Measurements from ENCODE around the gene PGLYRP1.

PGLYRP1 gene

GRCh38 chr19:46019270-46019669 is 3.6 kb downstream of the PGLYRP1 start:
- Histone ChIP-seq H3K23ac (ENCODE audit: low read length) (no peak overlapping the region), H2BK15ac (replicated peaks; ENCODE audit: low read depth) (no peak overlapping the region), H3K36me3 (ENCODE audit: control insufficient read depth, insufficient read depth, low read length) (no peaks in the 10 kb centered on the region), H3K4me1 (ENCODE audit: control insufficient read depth, low read depth, low read length) (peaks cover 6% of the 10 kb centered on the region), H4K8ac (ENCODE audit: low read depth, low read length) (no peak overlapping the region), H3K27me3 (ENCODE audit: insufficient read depth, low read length, poor library complexity) (peaks cover 7% of the 10 kb centered on the region), H3K9ac (ENCODE audit: low read length) (no peak overlapping the region), H3K56ac (ENCODE audit: low read length) (no peak overlapping the region), H2BK120ac (ENCODE audit: low read depth, low read length) (no peak overlapping the region), H3K79me1 (ENCODE audit: low read length) (no peaks in the 10 kb centered on the region), H2AK5ac (ENCODE audit: low read length) (no peak overlapping the region), H4K5ac (ENCODE audit: low read length) (no peak overlapping the region), H3K27ac (ENCODE audit: low read depth, low read length) (no peak overlapping the region), H3K4me2 (ENCODE audit: low read length) (no peak overlapping the region), H3K4ac (ENCODE audit: low read depth, low read length) (no peak overlapping the region), H3K18ac (ENCODE audit: low read length) (no peak overlapping the region), H3K79me2 (ENCODE audit: control insufficient read depth, insufficient read depth, low read length) (no peaks in the 10 kb centered on the region), H2BK5ac (ENCODE audit: low read length) (no peak overlapping the region), H3K4me3 (ENCODE audit: low read length) (no peak overlapping the region)
- no peak for DNase-seq
- no CpG with 5 or more reads among the region's 13 CpGs for WGBS (ENCODE audit: extremely low coverage, insufficient coverage, low lambda C conversion rate)

DNA sequence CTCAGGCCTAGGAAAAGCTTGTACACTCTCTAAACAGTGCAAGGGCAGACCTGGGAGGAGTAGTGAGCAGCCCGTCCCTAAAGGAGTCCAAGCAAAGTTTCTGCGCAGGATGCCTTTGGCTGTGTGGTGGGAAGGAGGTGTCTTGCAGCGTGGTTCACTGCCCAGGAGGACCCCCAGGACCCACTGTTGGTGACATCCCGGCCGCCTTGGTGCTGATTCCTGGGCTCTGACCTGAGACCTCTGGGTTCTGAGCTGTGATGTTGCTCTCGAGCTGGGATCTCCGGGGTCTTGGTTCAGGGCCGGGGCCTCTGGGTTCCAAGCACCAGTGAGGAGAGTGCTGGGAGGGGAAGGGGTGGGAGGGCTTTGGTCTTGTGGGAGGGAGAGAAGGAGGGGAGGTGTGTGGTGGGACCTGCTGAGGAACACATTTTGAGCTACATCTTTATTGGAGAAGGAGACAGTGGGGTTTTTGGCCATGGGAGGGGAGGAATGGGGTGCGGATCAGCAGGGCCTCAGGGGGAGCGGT is 4.1 kb downstream of the PGLYRP1 start:
- H4K5ac ChIP-seq (ENCODE audit: low read length): no peak overlapping the region
- no peak overlapping the region for H3K18ac ChIP-seq (ENCODE audit: low read length)
- H3K4me1 ChIP-seq (ENCODE audit: control insufficient read depth, low read depth, low read length): peaks cover 6% of the 10 kb centered on the region
- H3K4ac ChIP-seq (ENCODE audit: low read depth, low read length): no peak overlapping the region
- H3K27ac ChIP-seq (ENCODE audit: low read depth, low read length): no peak overlapping the region
- H3K23ac ChIP-seq (ENCODE audit: low read length): no peak overlapping the region
- H3K4me2 ChIP-seq (ENCODE audit: low read length): no peak overlapping the region
- H3K9ac ChIP-seq (ENCODE audit: low read length): no peak overlapping the region
- H3K27me3 ChIP-seq (ENCODE audit: insufficient read depth, low read length, poor library complexity): peaks cover 7% of the 10 kb centered on the region
- H3K79me1 ChIP-seq (ENCODE audit: low read length): no peaks in the 10 kb centered on the region
- no CpG with 5 or more reads among the region's 10 CpGs for WGBS (ENCODE audit: extremely low coverage, insufficient coverage, low lambda C conversion rate)
- H2BK15ac ChIP-seq (replicated peaks; ENCODE audit: low read depth): no peak overlapping the region
- no peak overlapping the region for H3K4me3 ChIP-seq (ENCODE audit: low read length)
- no peaks in the 10 kb centered on the region for H3K79me2 ChIP-seq (ENCODE audit: control insufficient read depth, insufficient read depth, low read length)
- H2BK5ac ChIP-seq (ENCODE audit: low read length): no peak overlapping the region
- H2AK5ac ChIP-seq (ENCODE audit: low read length): no peak overlapping the region
- no peak overlapping the region for H4K8ac ChIP-seq (ENCODE audit: low read depth, low read length)
- no peaks in the 10 kb centered on the region for H3K36me3 ChIP-seq (ENCODE audit: control insufficient read depth, insufficient read depth, low read length)
- H2BK120ac ChIP-seq (ENCODE audit: low read depth, low read length): no peak overlapping the region
- DNase-seq: no peak
- H3K56ac ChIP-seq (ENCODE audit: low read length): no peak overlapping the region

- Histone ChIP-seq H3K36me3 (ENCODE audit: control insufficient read depth, insufficient read depth, low read length) (no peaks in the 10 kb centered on the region), H3K79me2 (ENCODE audit: control insufficient read depth, insufficient read depth, low read length) (no peaks in the 10 kb centered on the region), H3K4me1 (ENCODE audit: control insufficient read depth, low read depth, low read length) (peaks cover 6% of the 10 kb centered on the region), H3K79me1 (ENCODE audit: low read length) (no peaks in the 10 kb centered on the region), H3K27ac (ENCODE audit: low read depth, low read length) (no peak overlapping the region), H2BK5ac (ENCODE audit: low read length) (no peak overlapping the region), H2BK120ac (ENCODE audit: low read depth, low read length) (no peak overlapping the region), H3K9ac (ENCODE audit: low read length) (no peak overlapping the region), H3K4me2 (ENCODE audit: low read length) (no peak overlapping the region), H3K4me3 (ENCODE audit: low read length) (no peak overlapping the region), H3K56ac (ENCODE audit: low read length) (no peak overlapping the region), H4K8ac (ENCODE audit: low read depth, low read length) (no peak overlapping the region), H2AK5ac (ENCODE audit: low read length) (no peak overlapping the region), H3K18ac (ENCODE audit: low read length) (no peak overlapping the region), H3K4ac (ENCODE audit: low read depth, low read length) (no peak overlapping the region), H3K23ac (ENCODE audit: low read length) (no peak overlapping the region), H4K5ac (ENCODE audit: low read length) (no peak overlapping the region), H3K27me3 (ENCODE audit: insufficient read depth, low read length, poor library complexity) (peaks cover 7% of the 10 kb centered on the region), H2BK15ac (replicated peaks; ENCODE audit: low read depth) (no peak overlapping the region)
- DNase-seq: no peak
- no CpG with 5 or more reads among the region's 15 CpGs for WGBS (ENCODE audit: extremely low coverage, insufficient coverage, low lambda C conversion rate)
Measured at GRCh38 chr19:46017874-46018675, 4.8 kb downstream of the PGLYRP1 start.

DNA sequence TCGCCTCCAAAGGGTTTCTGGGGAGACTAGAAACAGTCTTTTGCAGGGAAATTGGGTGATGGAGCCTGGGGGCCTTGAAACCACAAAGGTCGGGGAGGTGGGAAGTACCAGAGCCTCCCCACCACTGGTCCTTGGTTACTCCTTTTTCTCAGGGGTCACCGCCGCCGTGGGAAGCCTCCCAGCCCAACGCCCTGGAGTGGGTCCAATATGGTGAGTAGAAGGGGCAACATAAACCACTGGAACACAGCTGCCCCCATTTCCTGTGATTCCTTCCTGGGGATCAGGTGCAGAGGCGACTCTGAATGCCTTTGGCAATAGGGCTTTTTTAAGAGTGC is 5.8 kb downstream of the PGLYRP1 start:
- H3K27ac ChIP-seq (ENCODE audit: low read depth, low read length): no peak overlapping the region
- H3K36me3 ChIP-seq (ENCODE audit: control insufficient read depth, insufficient read depth, low read length): no peaks in the 10 kb centered on the region
- no CpG with 5 or more reads among the region's 7 CpGs for WGBS (ENCODE audit: extremely low coverage, insufficient coverage, low lambda C conversion rate)
- H4K5ac ChIP-seq (ENCODE audit: low read length): no peak overlapping the region
- H3K79me2 ChIP-seq (ENCODE audit: control insufficient read depth, insufficient read depth, low read length): no peaks in the 10 kb centered on the region
- peaks cover 6% of the 10 kb centered on the region for H3K4me1 ChIP-seq (ENCODE audit: control insufficient read depth, low read depth, low read length)
- no peak overlapping the region for H4K8ac ChIP-seq (ENCODE audit: low read depth, low read length)
- H3K9ac ChIP-seq (ENCODE audit: low read length): no peak overlapping the region
- no peak overlapping the region for H3K4me2 ChIP-seq (ENCODE audit: low read length)
- H3K27me3 ChIP-seq (ENCODE audit: insufficient read depth, low read length, poor library complexity): peaks cover 7% of the 10 kb centered on the region
- DNase-seq: no peak
- no peak overlapping the region for H2BK5ac ChIP-seq (ENCODE audit: low read length)
- no peaks in the 10 kb centered on the region for H3K79me1 ChIP-seq (ENCODE audit: low read length)
- H3K4ac ChIP-seq (ENCODE audit: low read depth, low read length): no peak overlapping the region
- no peak overlapping the region for H2BK15ac ChIP-seq (replicated peaks; ENCODE audit: low read depth)
- H2BK120ac ChIP-seq (ENCODE audit: low read depth, low read length): no peak overlapping the region
- H2AK5ac ChIP-seq (ENCODE audit: low read length): no peak overlapping the region
- no peak overlapping the region for H3K4me3 ChIP-seq (ENCODE audit: low read length)
- H3K18ac ChIP-seq (ENCODE audit: low read length): no peak overlapping the region
- H3K23ac ChIP-seq (ENCODE audit: low read length): no peak overlapping the region
- H3K56ac ChIP-seq (ENCODE audit: low read length): no peak overlapping the region

- Histone ChIP-seq H4K5ac (ENCODE audit: low read length) (no peak overlapping the region), H3K27ac (ENCODE audit: low read depth, low read length) (no peak overlapping the region), H3K4ac (ENCODE audit: low read depth, low read length) (no peak overlapping the region), H2BK120ac (ENCODE audit: low read depth, low read length) (no peak overlapping the region), H3K4me1 (ENCODE audit: control insufficient read depth, low read depth, low read length) (peaks cover 6% of the 10 kb centered on the region), H3K79me1 (ENCODE audit: low read length) (no peaks in the 10 kb centered on the region), H3K4me3 (ENCODE audit: low read length) (no peak overlapping the region), H3K36me3 (ENCODE audit: control insufficient read depth, insufficient read depth, low read length) (no peaks in the 10 kb centered on the region), H3K27me3 (ENCODE audit: insufficient read depth, low read length, poor library complexity) (peaks cover 7% of the 10 kb centered on the region), H2AK5ac (ENCODE audit: low read length) (no peak overlapping the region), H3K56ac (ENCODE audit: low read length) (peak overlapping the region; percentile 73), H2BK5ac (ENCODE audit: low read length) (no peak overlapping the region), H3K18ac (ENCODE audit: low read length) (no peak overlapping the region), H3K23ac (ENCODE audit: low read length) (no peak overlapping the region), H3K79me2 (ENCODE audit: control insufficient read depth, insufficient read depth, low read length) (no peaks in the 10 kb centered on the region), H4K8ac (ENCODE audit: low read depth, low read length) (no peak overlapping the region), H2BK15ac (replicated peaks; ENCODE audit: low read depth) (no peak overlapping the region), H3K9ac (ENCODE audit: low read length) (peak overlapping the region; percentile 49), H3K4me2 (ENCODE audit: low read length) (peak overlapping the region; percentile 77)
- WGBS (ENCODE audit: extremely low coverage, insufficient coverage, low lambda C conversion rate): no CpG with 5 or more reads among the region's 48 CpGs
- DNase-seq: peak; percentile 85
Measured at GRCh38 chr19:46016426-46017094, 6.3 kb downstream of the PGLYRP1 start.

Measured in mesendoderm (in vitro differentiated cells).